NCI-H1417 treated with DMSO at 0.1 percent for 48 hours (cell line): ENCODE data around the gene CLOCK.

Experiments
- DNase-seq: peaks from one replicate; lab custom pipeline; 2025; lab: John Stamatoyannopoulos, UW

Gene CLOCK

GRCh38 chr4:55539658-55540057, 7.1 kb downstream of the CLOCK start:
- DNase-seq, result no peak

- DNase-seq, result no peak
Observed at GRCh38 chr4:55538531-55538930, 8.2 kb downstream of the CLOCK start.

DNA sequence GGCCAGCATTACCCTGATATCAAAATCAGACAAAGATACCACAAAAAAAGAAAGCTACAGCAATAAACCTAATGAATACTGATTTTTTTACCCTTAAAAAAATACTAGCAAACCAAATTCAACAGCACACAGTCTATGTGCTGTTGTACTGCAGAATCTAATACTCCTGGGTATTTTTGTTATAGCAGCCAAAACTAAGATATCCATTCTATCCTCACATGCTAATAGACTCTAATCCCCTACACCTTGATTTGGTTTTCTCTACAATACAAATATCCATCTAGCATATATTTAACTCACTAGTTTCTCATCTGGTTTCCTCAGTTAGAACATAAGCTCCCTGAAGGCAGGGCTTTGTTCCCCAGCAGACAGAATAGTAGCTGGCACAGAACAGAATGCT, 12.4 kb downstream of the CLOCK start:
- DNase-seq, result no peak

DNA sequence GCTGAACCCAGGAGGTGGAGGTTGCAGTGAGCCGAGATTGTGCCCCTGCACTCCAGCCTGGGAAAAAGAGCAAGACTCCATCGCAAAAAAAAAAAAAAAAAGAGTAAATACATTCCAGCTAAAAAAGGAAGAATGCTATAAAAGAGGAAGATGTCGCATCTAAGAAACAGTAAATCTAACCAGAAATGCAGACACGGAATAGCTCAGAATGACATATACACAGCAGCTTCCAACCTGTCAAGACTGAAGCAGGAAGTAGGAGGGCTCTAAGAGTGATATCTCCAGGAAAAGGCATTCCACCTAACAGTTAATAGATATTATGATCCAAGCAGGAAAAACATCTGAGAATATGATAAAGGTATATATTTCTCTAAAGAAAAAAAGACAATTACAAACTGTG, 16.0 kb downstream of the CLOCK start:
- DNase-seq, result no peak

GRCh38 chr4:55530167-55530566, 16.5 kb downstream of the CLOCK start:
- no peak for DNase-seq

DNA sequence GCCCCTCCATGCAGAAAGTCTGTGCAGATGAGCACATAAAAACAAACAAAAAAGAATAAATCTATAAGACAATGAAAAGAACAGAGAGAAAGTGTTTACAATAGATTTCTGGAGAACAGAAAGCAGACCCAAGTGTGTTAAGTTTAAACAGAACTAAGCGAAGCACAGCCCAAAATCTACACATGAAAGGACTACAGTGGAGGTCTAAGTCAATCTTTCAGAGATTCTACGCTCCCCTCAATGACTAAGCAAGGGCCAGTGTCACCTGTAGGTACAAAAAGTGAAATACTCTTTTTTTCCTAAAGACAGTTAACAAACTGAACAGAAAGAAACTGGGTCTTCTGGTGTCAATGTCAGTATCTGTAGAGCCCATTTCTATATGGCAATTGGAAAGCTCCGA, 18.2 kb downstream of the CLOCK start:
- no peak for DNase-seq

DNA sequence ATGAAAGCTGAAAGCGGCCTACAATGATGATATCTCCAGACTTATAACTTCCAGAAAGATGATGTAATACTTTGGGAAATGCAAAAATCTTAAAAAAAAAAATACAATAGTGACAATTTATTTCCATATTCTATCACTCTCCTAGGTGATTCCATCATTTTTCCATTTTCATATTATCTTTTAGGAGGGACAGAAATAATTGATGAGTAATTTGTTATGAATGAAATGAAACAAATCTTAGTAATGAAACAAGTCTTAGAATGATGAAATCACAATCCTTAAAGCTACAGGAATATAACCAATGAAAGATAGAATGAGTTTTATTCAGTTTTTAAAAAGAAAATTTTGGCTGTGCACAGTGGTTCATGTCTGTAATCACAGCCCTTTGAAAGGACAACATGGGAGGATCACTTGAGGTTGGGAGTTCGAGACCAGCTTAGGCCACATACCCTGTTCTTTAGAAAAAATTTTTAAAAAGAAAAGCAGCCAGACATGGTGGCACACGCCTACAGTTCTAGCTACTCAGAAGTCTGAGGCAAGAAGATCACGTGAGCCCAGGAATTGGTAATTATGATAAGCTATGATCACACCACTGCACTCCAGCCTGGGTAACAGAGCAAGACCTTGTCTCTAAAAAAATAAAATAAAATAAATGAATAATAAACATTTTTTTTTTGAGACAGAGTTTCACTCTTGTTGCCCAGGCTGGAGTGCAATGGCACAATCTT, 21.7 kb downstream of the CLOCK start:
- no peak for DNase-seq

- no peak for DNase-seq
Observed at GRCh38 chr4:55518442-55518841, 28.3 kb downstream of the CLOCK start.

GRCh38 chr4:55517526-55518229, 29.0 kb downstream of the CLOCK start:
- no peak for DNase-seq

GRCh38 chr4:55512922-55513571, 33.7 kb downstream of the CLOCK start:
- no peak for DNase-seq

- no peak for DNase-seq
Observed at GRCh38 chr4:55512077-55512476, 34.6 kb downstream of the CLOCK start.

DNA sequence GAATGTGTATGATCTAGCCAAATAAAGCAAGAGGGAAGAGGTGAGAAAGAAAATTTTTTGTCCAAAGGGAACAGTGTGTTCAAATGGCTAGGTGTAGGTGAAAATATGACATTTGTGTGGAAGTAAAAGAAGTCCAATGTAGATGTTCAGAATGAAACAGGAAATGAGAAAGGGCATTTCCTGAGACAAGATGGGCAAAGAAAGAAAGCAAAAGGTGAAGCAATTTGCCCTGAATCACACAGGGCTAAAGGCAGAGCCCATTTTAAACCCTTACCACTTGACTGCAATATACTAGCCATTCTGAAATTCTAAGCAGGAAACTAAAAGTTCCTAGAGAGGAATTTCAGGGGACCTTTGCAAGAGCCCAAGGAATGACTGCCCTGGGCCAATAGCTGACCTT, 36.0 kb downstream of the CLOCK start:
- DNase-seq, result no peak

DNA sequence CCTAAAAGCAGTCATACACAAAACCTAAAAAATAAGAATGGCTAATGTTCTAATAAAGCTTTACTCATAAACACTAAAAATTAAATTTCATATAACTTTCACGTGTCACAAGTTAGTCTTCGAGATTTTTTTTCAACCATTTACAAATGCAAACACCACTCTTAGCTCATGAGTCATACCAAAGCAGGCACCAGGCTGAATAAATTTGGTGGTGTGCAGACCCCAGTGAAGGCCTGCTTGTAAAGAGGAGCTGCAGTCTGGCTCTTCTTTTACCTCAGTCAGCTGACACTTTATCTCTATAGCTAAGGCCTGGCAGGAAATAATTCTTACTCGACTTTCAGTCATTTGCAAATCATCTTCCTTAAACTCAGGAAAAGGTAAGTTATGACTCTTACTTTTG, 37.4 kb downstream of the CLOCK start:
- no peak for DNase-seq

DNA sequence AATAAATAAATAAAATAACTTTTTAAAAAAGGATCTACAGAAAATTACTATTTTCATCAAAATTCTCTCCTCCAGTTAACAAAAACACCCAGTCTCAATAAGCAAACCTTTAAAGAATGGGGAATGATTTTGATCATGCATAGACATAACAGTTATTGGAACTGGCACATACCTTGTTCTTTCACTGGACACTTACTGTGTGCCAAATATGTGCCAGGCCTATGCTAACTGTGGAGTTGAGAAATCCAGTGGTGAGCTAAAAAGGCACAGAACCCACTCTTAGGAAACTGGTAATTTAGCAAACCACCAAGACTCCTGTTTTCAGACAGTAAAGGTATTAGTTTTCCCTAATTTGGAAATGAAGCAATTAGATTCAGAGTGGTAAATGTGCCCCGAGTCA, 39.1 kb downstream of the CLOCK start:
- no peak for DNase-seq

GRCh38 chr4:55503169-55503568, 43.5 kb downstream of the CLOCK start:
- DNase-seq, result no peak

DNA sequence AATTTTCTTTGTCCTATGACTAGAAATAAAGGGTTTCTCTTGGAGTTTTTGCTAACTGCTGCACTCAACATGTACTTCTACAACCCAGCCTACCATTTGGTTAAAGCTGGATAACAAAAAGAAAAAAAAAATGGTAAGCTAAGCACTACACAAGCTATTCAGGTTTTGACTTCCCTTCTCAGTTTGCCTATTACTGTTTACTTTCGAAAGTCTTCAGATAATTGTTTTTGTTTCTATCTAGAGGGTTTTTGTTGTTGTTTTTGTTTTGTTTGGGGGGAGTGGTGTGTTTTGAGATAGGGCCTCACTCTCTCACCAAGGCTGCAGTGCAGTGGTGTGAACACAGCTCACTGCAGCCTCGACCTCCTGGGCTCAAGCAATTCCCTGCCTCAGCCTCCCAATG, 46.6 kb downstream of the CLOCK start:
- DNase-seq, result no peak

- no peak for DNase-seq
Observed at GRCh38 chr4:55499495-55499894, 47.2 kb downstream of the CLOCK start.

DNA sequence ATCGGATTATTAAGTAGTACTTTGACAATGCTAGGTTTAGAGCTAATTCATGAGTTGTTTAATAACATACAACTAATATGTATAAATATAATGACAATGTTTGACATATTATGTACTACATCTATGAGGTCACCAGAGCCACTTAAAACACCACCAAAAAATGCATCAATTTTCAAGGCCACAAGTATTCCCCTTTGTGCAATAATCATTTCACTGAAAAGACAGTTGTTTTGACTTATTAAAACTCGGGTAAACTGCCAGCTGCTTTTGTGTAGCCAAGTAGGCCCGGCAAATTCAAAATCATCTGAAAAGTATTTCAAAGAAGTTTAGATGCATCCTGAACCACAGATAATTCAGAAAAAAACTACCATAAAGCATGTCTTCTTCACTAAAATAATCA, 48.7 kb downstream of the CLOCK start:
- no peak for DNase-seq

- no peak for DNase-seq
Observed at GRCh38 chr4:55491486-55491885, 55.2 kb downstream of the CLOCK start.

DNA sequence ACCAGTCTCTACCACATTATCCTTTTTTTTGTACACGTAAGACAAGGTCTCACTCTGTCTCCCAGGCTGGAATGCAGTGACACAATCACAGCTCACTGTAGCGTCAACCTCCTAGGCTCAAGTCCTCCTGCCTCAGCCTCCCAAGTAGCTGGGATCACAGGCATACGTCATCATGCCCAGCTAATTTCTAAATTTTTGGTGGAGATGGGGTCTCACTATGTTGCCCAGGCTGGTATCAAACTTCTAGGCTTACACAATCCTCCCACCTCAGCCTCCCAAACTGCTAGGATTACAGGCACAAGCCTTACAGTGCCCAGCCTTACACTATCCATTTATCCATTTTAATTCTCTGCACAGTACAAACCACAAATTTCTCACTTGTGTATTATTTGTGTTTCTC, 58.0 kb downstream of the CLOCK start:
- no peak for DNase-seq

DNA sequence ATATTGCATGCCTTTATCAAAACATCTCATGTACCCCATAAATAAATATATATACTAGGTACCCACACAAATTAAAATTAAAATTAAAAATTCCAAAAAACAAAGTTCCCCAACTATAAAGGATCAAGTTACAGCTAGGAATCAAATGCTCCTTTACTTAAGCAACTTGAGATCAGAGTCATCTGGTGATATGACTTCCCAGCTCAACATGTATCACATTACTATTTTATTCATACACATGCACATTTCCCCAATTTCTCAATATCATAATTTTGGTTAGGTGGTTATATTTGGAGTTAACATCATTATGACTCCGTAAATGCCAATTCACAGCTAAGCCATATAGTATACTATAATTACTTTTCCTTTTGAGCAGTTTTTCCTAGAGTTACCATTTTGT, 60.9 kb downstream of the CLOCK start:
- DNase-seq, result no peak

DNA sequence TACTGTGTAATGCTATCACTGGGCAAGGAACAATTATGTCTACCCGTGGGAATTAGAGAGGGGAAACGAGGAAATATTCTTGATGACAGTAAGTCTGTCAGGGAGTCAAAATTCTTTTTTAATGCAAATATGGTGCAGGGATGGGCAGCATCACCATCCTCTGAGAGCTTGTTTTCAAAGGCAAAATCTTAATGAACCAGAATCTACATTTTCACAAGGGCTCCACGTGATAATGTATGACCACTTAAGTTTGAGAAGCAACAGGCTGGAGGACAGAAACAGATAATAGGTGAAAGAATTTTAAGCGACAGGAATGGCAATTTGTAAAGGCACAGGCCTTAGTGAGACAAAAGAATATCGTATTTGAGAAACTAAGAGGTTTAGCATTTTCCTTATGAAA, 63.4 kb downstream of the CLOCK start:
- no peak for DNase-seq
